ENCODE measurements around the gene POLE.

DNA sequence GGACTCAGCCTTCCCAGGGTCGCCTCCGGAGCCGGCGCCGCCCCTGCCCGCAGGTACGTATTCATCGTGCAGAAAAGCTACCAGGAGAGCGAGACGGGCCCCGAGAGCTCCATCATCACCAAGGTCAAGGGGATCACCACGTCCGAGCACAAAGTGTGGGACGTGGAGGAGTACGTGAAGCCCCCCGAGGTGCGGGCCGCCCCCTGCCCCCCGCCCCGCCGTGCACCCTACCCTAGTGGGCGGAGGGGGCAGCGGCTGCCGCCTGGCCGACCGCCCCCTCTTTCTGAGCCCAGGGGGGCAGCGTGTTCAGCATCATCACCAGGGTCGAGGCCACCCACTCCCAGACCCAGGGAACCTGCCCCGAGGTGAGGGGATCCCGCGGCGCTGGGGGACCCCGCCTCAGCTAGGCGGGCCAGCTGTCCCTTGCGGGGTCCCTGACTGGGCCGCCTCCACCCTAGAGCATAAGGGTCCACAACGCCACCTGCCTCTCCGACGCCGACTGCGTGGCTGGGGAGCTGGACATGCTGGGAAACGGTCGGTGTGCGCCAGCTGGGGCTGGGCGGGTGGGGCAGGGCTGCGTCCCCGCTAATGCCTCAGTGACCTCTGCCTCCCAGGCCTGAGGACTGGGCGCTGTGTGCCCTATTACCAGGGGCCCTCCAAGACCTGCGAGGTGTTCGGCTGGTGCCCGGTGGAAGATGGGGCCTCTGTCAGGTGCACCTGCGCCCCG, 67.6 kb downstream of the POLE start:
- TF ChIP-seq, protein P1, sequence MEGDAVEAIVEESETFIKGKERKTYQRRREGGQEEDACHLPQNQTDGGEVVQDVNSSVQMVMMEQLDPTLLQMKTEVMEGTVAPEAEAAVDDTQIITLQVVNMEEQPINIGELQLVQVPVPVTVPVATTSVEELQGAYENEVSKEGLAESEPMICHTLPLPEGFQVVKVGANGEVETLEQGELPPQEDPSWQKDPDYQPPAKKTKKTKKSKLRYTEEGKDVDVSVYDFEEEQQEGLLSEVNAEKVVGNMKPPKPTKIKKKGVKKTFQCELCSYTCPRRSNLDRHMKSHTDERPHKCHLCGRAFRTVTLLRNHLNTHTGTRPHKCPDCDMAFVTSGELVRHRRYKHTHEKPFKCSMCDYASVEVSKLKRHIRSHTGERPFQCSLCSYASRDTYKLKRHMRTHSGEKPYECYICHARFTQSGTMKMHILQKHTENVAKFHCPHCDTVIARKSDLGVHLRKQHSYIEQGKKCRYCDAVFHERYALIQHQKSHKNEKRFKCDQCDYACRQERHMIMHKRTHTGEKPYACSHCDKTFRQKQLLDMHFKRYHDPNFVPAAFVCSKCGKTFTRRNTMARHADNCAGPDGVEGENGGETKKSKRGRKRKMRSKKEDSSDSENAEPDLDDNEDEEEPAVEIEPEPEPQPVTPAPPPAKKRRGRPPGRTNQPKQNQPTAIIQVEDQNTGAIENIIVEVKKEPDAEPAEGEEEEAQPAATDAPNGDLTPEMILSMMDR (IDR thresholded peaks at IDR 0.05; ENCODE audit: low read depth, low read length, missing input control), result no peak
- TF ChIP-seq, protein P2, sequence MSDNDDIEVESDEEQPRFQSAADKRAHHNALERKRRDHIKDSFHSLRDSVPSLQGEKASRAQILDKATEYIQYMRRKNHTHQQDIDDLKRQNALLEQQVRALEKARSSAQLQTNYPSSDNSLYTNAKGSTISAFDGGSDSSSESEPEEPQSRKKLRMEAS (IDR thresholded peaks at IDR 0.05), result no peak
- no peak for TF ChIP-seq TAF1 (conservative IDR thresholded peaks at IDR 0.05)
